CD4-positive, alpha-beta T cell treated with Interleukin-2 at 100 ng/mL for 4 hours (primary cell): Measurements from ENCODE around the gene ZNF8.
"Not testable (repeated sequence)": the region's sequence is repeated elsewhere in the genome, so short reads cannot be mapped to it uniquely, and the experiment has no call there.

Source experiments
- DNase-seq: peaks from one replicate; pipeline ENCODE4 v3.0.0-alpha.2; 2020; ENCODE audit warnings: low spot score

ZNF8 gene

DNA sequence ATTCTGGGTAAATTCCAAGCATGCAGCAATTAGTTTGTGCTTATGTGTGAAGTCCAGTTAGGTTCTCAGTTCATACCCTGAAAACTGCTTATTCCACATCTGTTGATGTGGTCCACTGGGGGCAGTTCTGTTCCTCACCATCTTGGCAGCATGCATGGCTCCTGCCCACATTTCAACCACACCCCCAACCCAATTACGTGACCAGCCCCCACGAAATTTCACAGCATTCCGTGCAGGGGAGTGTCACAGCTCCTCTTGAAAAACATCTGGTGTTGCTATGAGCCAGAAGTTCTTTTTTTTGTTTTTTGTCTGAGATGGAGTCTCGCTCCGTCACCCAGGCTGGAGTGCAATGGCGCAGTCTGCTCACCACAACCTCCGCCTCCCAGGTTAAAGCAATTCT, 17.3 kb downstream of the ZNF8 start:
- DNase-seq: no peak

DNA sequence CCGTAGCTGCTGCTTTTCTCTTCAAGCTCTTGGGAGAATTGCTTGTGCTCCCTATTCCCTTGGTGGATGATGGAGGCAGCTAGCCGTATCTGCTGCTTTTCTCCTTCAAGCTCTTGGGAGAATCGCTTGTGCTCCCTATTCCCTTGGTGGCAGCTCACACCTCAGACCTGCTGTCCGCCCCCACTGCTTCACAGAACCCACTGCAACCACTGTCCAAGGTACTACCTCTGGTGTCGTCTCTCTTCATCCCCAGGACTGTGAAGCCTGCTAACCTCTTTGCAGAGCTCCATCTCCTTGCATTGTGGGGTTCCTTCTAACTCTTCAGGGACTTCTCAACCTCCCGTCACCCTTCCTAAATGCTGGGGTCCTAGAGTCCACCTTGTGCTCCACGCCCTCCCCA, 21.9 kb downstream of the ZNF8 start:
- no peak for DNase-seq

DNA sequence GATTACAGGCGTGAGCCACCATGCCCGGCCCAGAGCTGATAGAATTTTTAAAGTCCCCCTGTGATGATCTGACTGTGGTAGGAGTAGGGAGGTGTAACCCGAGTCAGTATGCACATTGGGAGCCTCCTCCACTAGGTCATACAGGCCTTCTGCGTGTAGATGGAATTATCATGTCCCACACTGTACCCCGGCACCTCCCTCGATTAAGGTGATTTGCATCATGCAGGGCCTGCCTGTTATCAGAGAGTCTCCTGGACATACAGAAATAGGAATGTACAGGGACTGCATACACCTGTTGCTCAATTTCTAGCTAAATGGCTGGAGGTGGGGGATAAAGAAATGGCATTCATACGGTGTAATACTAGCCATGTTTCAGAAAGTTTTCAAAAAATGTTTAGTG, 25.5 kb downstream of the ZNF8 start:
- no peak for DNase-seq

DNA sequence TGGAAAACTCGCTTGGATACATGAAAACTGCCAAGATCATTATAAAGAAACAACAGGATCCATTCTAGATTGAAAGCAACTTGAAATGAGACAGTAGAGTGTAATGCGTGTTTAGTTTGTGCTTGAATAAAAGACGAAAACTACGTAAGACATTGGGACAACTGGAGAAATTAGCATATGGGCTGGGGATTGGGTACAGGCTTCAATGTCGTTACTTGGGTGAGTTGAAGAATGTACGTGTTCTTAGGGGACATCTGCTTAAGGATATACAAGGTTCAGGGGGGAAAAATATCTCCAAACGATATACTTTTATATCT, 26.0 kb downstream of the ZNF8 start:
- no peak for DNase-seq

DNA sequence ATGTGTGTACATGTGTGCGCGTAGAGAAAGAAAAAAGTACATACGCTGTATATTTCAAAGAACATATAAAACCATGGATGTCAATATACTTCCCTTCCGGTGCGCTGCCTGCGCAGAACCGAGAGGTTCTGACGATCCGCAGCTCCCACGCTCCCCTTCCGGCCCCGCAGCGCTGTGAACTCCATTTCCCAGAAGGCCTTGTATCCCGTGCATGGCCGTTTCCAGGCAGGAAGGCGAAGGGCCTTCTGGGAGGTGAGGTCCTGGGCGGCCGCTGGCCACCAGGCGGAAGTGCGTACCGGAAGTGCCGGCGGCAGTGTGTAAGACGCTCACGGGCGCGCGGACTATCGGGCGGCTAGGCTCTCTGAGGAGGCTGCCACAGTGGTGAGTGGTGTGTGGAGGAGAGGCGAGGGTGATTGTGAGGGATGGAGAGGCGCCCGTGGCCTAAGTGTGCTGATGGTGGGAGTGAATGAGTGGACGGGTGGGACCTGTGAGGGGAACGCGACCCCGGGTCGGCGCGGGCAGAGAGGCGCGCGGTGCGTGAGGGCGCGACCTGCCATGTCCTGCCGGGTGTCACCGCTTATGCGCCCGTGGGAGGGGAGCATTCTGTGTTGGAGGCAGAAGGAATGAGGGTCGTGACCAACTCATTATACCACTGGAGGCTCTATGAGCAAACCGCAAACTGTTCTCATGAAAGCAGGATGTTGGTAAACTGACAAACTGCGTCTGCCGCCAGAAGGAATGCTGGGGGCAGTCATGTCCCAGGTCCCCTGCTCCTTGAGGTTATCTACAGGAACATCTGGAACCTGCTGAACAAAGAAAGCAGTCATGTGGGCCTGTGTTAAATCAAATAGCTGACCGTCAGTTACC, 26.5 kb downstream of the ZNF8 start, which contains the start of gene ERVK3-1:
TSS of gene ERVK3-1 (plus strand) at position 313 of the 867 bp plus-strand sequence. CDS start 6,792 bp downstream, outside the sequence.
- DNase-seq: peak; percentile 95

DNA sequence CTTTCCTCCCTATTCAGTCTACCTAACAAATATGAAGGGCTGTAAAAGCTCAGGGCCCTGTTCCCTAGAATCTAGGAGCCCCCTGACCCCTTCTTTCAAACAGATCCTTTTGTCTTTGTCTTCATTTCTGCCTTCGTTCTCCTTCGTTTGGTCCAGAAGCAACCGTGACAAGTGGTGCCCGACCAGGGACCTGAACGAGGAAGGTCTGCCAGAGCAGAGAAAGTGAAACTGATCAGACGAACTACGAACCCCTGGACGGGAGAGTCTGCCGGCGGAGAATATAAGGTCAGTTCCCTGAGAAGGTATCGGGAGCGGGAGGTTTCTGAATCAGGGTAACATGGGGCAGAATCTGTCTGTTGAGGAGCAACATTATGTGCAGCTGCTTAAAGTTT, 27.2 kb downstream of the ZNF8 start:
- DNase-seq: peak; percentile 6

DNA sequence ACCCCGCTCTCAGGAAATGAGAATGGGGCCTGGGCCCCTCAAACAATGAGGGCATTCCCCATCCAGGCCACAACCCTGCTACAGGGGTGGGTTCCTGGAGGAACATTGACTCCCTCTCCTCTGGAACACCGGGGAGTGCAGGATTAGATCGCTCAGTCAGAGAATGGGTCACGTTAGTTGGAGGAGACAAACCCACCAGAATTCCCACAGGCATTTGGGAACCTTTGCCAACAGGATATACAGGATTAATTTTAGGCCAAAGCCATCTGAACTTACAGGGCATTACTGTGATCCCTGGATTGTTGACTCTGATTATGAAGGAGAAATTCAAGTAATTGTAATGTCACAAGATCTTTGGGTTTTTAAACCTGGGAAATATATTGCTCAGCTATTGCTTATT, 29.0 kb downstream of the ZNF8 start:
- DNase-seq: no peak

DNA sequence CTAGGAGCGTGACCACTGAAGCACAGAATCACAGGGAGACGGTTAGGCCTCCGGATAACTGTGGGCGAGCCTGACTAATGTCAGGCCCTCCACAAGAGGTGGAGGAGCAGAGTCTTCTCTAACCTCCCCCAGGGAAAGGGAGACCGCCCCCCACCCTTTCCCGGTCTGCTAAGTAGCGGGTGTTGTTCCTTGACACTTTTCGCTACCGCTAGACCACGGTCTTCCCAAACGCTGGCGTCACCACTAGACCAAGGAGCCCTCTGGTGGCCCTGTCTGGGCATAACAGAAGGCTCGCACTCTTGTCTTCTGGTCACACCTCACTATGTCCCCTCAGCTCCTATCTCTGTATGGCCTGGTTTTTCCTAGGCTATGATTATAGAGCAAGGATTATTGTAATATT, 31.9 kb downstream of the ZNF8 start:
- not testable (repeated sequence) for DNase-seq

DNA sequence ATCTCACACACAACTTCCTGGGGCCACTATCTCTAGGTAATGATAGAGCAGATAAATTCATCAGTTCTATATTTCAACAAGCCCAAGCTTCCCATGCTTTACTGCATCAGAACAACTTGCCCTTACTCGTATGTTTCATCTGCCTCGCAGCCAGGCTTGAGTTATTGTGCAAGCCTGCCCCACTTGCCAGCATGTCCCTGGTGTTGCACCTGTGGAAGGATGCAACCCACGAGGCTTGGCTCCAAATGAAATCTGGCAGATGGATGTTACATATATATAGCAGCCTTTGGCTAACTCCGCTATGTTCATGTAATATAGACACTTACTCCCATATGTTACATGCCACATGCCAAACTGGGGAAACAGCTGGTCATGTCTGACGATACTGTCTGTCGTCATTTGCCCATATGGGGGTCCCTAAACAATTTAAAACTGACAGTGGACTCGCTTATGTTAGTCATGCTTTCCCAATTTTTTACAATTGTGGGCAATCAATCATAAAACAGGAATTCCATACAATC, 32.6 kb downstream of the ZNF8 start:
- DNase-seq: no peak

DNA sequence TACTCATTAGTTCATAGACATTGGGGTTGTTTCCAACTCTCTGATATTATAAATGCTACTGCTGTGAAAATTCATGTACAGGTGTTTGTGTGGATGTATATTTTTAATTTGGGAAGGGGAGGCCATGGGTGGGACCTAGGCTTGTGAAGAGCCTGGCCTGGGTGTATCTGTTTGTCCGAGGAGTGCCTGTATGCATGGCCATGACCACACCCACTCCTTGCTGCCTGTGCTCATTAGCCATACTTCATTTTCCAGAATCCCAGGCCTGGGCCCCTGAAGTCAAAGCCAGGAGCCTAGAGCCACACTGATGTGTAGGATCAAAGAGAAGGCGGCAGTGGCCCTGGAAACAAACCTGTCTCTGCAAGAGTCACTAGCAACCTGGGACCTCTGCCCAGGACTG, 36.8 kb downstream of the ZNF8 start:
- DNase-seq: no peak

DNA sequence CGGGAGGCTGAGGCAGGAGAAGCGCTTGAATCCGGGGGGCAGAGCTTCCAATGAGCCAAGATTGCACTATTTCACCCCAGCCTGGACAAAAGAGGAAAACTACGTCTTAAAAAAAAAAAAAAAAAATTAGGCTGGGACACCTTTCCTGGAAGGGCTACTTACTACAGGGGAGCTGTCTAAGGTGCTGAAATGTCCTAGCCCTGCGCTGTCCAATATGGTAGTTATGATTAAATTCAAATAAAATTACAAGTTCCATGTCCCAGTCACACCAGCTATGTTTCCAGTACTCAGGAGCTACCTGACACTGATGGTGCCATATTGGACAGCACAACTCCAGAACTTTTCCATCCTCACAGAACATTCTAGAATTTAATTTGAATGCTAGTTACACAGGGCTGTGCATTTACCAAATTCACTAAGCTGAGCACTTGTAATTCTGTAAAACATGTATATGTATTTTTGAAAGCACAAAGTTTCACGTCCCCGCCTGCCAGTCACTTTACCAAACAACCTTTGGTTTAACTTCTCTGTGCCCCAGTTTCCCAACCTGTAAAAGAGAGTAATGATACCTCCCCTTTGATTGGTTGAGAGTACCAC, 38.8 kb downstream of the ZNF8 start:
- DNase-seq: no peak

DNA sequence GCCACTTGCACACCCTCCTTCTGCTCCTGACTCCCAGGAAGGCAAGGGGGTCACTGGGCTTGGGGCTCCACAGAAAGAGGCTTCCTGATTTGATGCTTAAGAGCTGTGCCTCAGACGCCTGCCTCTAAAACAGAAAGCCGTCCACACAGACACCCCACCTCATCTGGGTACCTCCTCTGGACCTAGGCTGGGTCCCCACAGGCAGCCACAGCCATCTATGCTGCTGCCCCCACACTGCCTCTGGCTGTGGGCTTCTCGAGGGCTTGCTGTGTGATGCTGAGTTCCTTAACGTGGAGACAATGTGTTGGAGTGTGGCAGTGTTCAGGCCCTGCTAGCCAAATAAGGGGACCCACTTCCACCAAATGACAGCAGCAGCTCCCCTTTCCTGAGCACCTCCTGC, 39.5 kb downstream of the ZNF8 start:
- DNase-seq: no peak

DNA sequence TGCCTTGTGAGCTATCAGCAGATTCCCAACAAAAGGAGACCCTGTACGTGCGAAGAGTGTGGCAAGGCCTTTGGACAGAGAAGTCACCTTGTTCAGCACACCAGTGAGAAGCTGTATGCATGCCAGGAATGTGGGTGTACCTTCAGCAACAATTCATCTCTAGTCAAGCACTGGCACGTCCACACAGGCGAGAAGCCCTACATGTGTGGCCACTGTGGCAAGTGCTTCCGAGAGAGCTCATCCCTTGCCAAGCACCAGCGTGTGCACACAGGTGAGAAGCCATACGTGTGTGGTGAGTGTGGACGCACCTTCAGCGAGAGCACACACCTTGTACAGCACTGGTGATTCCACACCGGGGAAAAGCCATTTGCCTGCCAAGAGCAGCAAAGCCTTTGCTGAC, 40.5 kb downstream of the ZNF8 start:
- no peak for DNase-seq

DNA sequence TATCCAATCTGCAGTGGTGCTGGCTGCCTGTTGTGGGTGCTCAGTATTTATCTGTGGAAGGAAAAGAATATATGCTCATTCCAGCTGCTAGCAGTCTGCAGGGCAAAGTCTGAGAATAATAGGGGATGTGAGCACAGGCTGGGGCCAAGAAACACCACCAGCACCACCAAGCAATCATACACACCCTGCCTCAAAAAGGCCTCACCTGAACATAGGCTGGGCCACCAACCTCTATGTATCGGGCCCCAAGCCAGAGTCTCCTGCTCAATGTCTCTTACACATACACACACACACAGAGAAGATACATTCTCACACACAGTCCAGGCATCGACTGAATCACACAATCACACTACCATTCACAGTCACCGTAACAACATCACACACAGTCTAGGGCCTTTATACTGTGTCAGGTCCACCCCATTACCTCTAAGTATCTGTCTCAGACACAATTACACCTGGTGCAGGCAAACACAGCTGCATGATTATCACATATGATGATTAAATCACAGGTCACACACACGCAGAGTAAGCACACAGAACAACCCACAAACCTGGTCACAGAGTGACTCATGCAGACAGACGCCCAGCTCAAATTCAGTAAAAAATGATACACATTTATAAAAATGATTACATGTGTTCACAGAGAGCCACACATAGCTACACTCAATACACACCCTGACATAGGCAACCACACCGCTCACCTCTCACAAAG, 46.7 kb downstream of the ZNF8 start:
- peak; percentile 10 for DNase-seq

DNA sequence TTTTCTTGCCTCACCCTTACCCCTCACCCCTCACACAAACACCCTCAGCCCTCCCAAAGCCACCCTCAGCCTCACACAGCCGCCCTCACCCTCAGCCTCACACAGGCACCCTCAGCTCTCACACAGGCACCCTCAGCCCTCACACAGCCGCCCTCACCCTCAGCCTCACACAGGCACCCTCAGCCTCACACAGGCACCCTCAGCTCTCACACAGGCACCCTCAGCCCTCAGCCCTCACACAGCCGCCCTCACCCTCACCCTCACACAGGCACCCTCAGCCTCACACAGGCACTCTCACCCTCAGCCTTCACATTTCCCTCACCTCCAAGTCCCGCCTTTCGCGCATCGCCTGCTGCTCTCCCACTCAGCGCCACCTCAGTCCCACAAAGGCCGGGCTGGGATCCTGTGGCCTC, 47.8 kb downstream of the ZNF8 start:
- no peak for DNase-seq

DNA sequence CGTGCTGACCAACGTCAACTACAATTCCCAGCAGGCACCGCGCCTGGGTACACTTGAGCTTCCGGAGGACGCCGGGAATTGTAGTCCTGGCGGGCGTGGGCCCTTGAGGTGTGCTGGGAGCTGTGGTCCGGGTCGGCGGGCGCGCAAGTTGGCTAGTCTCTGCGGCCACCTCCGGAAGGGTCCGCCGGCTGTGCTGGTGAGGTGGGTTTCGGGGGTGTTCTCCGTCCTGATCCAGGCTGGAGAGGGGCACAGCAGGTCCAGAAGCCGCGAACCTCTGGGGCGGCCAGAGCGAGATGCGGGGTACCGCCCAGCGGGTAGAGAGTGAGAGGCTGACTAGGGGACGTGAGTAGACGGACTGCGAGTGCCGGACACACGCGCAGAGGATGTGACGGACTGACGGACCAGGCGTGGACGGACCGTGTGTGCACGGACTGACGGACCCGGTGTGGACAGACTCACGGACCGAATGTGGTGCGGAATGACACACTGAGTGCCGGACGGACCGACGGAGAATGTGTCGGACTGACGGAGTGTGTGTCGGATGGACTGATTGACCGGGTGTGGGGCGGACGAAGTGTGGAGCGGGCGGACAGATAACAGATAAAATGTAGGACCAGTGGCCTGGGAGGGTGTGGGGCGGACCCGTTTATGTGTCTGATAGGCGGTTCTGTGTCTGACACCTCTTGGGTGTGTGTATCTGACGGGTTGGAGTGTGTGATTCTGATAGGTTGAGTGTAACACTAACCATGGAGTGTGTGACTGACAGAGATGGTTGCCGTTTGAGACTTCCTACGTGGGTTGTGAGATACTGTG, 48.4 kb downstream of the ZNF8 start, which contains the start of gene ZSCAN22:
TSS of gene ZSCAN22 (plus strand) at position 81 of the 813 bp plus-strand sequence. CDS start 7,809 bp downstream, outside the sequence.
- DNase-seq: peak; percentile 91

DNA sequence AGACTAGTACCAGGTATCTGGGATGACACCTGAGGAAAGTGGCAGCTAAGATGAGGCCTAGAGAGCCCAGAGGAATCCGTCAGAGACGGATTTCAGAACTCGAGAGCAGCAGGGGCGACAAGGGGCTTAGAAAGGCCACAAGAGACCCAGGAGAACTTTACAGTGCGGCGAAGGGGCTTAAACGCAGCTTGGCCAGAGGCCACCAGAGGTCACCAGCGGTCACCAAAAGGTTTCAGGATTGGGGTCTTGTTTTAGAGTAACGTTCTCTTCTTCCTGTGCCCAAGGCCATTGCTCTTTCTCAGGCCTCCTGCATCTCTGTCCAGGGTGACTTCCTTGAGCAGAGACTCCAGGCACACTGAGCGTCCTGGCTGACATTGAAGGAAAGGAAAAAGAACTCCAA, 50.2 kb downstream of the ZNF8 start:
- DNase-seq: peak; percentile 7

DNA sequence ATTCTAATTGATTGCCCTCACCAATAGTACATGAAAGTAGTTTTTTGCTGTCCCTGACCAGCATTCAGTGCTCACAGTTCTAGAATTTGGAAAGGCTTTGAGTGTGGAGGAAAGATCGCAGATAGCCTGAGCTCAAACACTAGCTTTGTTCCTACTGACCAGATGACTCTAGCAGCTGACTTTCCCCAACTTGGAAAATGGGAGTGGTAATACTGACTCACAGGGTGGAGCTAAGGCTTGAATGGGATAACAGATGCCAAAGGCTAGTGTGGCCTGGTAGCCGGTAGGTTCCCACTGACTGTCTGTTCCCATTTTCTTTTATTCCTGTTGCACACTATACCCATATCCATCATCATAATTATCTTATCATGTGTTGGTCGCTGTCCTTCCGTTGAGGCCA, 51.7 kb downstream of the ZNF8 start:
- DNase-seq: no peak

DNA sequence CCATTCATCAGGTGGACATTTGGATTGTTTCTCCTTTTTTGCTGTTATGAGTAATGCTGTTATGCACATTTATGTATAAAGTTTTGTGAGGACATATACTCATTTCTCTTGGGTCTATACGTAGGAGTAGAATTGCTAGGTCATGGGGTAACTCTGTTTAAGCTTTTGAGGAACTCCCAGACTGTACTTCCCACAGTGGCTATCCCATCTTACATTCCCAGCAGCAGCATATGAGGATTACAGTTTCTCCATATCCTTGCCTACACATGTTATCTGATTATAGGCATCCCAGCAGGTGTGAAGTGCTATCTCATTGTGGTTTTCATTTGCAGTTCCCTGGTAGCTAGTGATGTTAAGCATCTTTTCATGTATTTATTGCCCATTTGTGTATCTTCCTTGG, 53.9 kb downstream of the ZNF8 start:
- DNase-seq: no peak

DNA sequence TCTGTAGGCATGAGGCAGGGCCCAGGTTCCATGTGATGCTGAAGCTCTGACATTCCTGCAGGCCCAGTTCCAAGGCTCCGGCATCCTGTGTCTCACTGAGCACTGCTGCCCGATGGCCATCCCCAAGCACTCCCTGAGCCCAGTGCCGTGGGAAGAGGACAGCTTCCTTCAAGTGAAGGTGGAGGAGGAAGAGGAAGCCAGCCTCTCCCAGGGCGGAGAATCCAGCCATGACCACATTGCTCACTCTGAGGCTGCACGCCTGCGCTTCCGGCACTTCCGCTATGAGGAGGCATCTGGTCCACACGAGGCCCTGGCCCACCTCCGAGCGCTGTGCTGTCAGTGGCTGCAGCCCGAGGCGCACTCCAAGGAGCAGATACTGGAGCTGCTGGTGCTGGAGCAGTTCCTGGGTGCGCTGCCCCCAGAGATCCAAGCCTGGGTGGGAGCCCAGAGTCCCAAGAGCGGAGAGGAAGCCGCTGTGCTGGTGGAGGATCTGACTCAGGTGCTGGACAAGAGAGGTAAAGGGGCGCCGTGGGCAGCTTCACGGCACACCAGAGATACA, 56.0 kb downstream of the ZNF8 start:
- no peak for DNase-seq

DNA sequence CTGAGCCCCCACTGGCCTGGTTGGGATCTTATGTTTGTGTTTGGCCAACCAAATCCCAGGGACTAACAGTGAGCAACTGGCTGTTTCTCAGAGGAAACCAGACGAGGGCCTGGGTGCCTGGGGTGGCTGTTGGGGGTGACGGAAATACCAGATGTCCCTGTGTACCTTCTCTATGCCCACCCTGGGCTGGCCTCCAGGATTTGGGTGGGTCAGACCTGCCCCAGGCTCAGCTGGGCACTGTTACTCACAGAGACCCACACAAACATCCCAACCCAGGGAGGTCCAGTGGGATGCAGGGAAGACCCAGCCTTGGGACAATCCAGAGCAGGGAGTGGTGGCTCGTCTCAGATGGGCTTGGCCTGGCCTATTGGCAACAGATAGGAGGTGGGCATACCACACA, 56.9 kb downstream of the ZNF8 start:
- no peak for DNase-seq

DNA sequence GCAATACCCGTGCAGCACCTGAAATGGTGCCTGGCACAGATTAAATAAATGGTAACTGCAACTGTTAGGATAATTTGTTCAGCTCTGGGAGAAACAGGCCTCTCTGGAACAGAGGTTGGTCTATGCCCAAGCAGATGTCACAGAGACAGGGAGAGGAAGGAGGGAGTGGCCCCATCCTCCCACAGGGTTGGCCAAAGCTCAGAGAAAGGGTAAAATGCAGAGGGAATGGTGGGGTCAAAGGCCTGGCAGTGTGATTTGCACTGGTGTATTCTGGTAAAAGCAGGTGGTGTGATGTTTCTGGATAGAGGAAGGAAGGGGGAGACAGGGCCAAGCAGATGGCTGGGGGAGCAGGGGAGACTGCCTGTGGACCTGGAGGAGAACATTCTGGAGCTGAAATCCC, 57.5 kb downstream of the ZNF8 start:
- no peak for DNase-seq
